ENCODE measurements around the gene PVALEF. TPM values are rescaled to one million over a fixed set of nuclear protein-coding genes. Genes with fewer than 3 reads are reported as not detected.

PVALEF gene
- total RNA-seq, 2 donors from 2014 or later: not detected

DNA sequence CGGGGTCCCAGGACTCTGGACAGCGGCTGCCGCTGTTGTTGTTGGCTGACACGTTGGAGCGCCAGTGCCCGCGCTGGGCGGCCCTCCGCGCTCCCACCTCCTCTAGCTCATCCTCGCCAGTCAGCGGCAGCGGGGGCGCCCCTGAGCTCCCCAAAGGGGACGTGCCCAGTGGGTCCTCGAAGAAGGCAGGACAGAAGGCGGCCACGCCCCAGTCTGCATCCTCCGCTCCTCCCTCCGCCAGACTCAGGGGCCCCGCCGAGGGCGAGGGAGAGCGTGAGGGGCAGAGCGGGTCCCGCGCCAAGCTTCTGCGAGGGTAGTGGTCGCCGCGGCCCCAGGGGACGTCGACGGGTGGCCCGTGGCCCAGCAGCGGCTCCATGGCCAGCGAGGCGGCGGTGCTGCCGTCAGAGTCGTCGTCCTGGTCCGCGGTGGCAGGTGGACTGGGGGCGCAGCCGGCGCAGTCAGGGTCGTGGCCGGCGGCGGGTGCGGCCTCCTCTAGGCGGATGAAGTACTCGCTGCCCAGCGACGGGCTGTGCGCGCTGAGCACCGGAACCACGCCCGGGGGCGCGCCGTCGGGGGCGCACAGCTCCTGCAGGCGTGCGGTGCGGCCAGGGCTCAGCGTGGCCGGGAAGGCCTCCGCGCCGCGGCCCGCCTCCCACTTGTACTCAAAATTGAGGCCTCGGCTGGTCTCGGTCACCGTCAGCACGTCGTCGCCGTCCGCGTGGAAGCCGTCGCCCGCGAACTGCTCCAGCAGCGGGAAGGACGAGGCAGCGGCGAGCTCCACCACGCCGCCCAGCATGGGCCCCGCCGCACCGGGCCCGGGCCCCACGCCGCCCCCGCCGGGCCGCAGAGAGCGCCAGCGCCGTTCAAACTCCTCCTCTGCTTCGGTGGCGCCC lies 43.2 kb upstream of the PVALEF start:
- no peak overlapping the region for H3K27ac ChIP-seq
- no peak for DNase-seq (ENCODE audit: low spot score)
- WGBS: 52% methylated on average over 106 of the region's 109 CpGs
- H3K4me1 ChIP-seq (replicated peaks): no peaks in the 10 kb centered on the region
- no peaks in the 10 kb centered on the region for H3K9me3 ChIP-seq
- no peaks in the 10 kb centered on the region for H3K36me3 ChIP-seq
- no peak overlapping the region for H3K4me3 ChIP-seq
- H3K27me3 ChIP-seq (replicated peaks; ENCODE audit: insufficient read depth): no peaks in the 10 kb centered on the region
- TF ChIP-seq POLR2A (IDR thresholded peaks at IDR 0.05): no peak
- no peak for TF ChIP-seq POLR2AphosphoS5 (IDR thresholded peaks at IDR 0.05)
- TF ChIP-seq CTCF (IDR thresholded peaks at IDR 0.05): no peak
- intact Hi-C loops (cut with DNase I): no loop called here

GRCh38 chr17:81123052-81124048 lies 42.0 kb upstream of the PVALEF start:
- no peak for DNase-seq (ENCODE audit: low spot score)
- Histone ChIP-seq H3K4me1 (replicated peaks) (no peaks in the 10 kb centered on the region), H3K36me3 (no peaks in the 10 kb centered on the region), H3K27ac (no peak overlapping the region), H3K4me3 (no peak overlapping the region), H3K9me3 (no peaks in the 10 kb centered on the region), H3K27me3 (replicated peaks; ENCODE audit: insufficient read depth) (no peaks in the 10 kb centered on the region)
- TF ChIP-seq POLR2A (IDR thresholded peaks at IDR 0.05): no peak
- TF ChIP-seq CTCF (IDR thresholded peaks at IDR 0.05): no peak
- TF ChIP-seq POLR2AphosphoS5 (IDR thresholded peaks at IDR 0.05): no peak
- intact Hi-C loops (cut with DNase I): no loop called here
- WGBS: 91% methylated on average over 24 of the region's 39 CpGs

- WGBS: 91% methylated on average over 14 of the region's 18 CpGs
- no peaks in the 10 kb centered on the region for H3K36me3 ChIP-seq
- TF ChIP-seq POLR2A (IDR thresholded peaks at IDR 0.05): no peak
- no peak for TF ChIP-seq CTCF (IDR thresholded peaks at IDR 0.05)
- TF ChIP-seq POLR2AphosphoS5 (IDR thresholded peaks at IDR 0.05): no peak
- no peaks in the 10 kb centered on the region for H3K4me1 ChIP-seq (replicated peaks)
- H3K27me3 ChIP-seq (replicated peaks; ENCODE audit: insufficient read depth): no peaks in the 10 kb centered on the region
- intact Hi-C loops (cut with DNase I): no loop called here
- no peak overlapping the region for H3K4me3 ChIP-seq
- no peak for DNase-seq (ENCODE audit: low spot score)
- H3K9me3 ChIP-seq: no peaks in the 10 kb centered on the region
- H3K27ac ChIP-seq: no peak overlapping the region
These were observed 40.9 kb upstream of the PVALEF start for GRCh38 chr17:81124377-81124776.

DNA sequence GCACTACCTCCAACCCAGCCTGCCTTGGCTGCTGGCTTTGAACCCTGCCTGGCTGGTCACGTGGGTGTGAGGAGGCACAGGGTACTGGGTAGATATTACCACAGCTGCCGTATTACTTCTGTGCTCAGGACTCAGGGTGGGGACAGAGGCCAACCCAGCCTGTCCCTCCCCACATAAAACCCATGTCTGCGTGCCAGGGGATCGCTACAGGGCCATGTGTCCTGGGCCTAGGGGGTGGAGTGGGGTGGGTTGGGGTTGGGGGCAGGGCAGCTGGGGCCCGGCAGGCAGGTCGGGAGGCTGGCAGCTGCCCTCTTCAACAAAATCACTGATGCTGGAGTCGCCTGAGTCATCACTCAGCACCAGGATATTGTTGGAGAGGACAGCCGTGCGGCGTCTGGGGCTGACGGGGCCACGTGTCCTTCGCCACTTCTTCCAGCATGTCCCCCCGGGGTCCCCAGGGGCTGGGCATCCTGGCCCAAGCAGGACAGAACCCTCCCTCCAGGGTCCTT lies 39.7 kb upstream of the PVALEF start:
- Histone ChIP-seq H3K4me3 (no peak overlapping the region), H3K36me3 (no peaks in the 10 kb centered on the region), H3K27me3 (replicated peaks; ENCODE audit: insufficient read depth) (no peaks in the 10 kb centered on the region), H3K9me3 (no peaks in the 10 kb centered on the region), H3K27ac (no peak overlapping the region), H3K4me1 (replicated peaks) (no peaks in the 10 kb centered on the region)
- DNase-seq (ENCODE audit: low spot score): no peak
- TF ChIP-seq CTCF (IDR thresholded peaks at IDR 0.05): no peak
- TF ChIP-seq POLR2AphosphoS5 (IDR thresholded peaks at IDR 0.05): no peak
- no peak for TF ChIP-seq POLR2A (IDR thresholded peaks at IDR 0.05)
- intact Hi-C loops (cut with DNase I): no loop called here
- WGBS: 71% methylated on average over 14 of the region's 14 CpGs

All from prostate gland (tissue), 2 donors.